HG02759 (cell line): ENCODE data around the gene EPHA7.

Experiments used
- ATAC-seq: cut with Tn5 transposase; IDR thresholded peaks from one replicate; pipeline ENCODE4 v1.9.1; 2021; ENCODE audit warnings: mild to moderate bottlenecking, moderate library complexity; ENCODE audit not compliant: unreplicated experiment

EPHA7 gene

GRCh38 chr6:93394471-93394870 is 24.9 kb downstream of the EPHA7 start:
- ATAC-seq, result no peak

- no peak for ATAC-seq
Observed at GRCh38 chr6:93393554-93394074, 25.7 kb downstream of the EPHA7 start.

- ATAC-seq, result no peak
Observed at GRCh38 chr6:93392797-93393196, 26.6 kb downstream of the EPHA7 start.

GRCh38 chr6:93391965-93392364 is 27.4 kb downstream of the EPHA7 start:
- no peak for ATAC-seq

GRCh38 chr6:93389192-93389591 is 30.2 kb downstream of the EPHA7 start:
- ATAC-seq, result no peak

- no peak for ATAC-seq
Observed at GRCh38 chr6:93388070-93388469, 31.3 kb downstream of the EPHA7 start.

GRCh38 chr6:93376026-93376540 is 43.3 kb downstream of the EPHA7 start:
- ATAC-seq, result no peak

- ATAC-seq, result no peak
Observed at GRCh38 chr6:93373445-93373844, 45.9 kb downstream of the EPHA7 start.

GRCh38 chr6:93371756-93372155 is 47.6 kb downstream of the EPHA7 start:
- ATAC-seq, result no peak

GRCh38 chr6:93369586-93370134 is 49.7 kb downstream of the EPHA7 start:
- no peak for ATAC-seq

- ATAC-seq, result no peak
Observed at GRCh38 chr6:93366506-93366905, 52.9 kb downstream of the EPHA7 start.

- no peak for ATAC-seq
Observed at GRCh38 chr6:93365445-93365844, 53.9 kb downstream of the EPHA7 start.

GRCh38 chr6:93358435-93358834 is 60.9 kb downstream of the EPHA7 start:
- ATAC-seq, result no peak

- ATAC-seq, result no peak
Observed at GRCh38 chr6:93352604-93353003, 66.8 kb downstream of the EPHA7 start.

- no peak for ATAC-seq
Observed at GRCh38 chr6:93351222-93351621, 68.1 kb downstream of the EPHA7 start.

GRCh38 chr6:93350774-93351173 is 68.6 kb downstream of the EPHA7 start:
- no peak for ATAC-seq

GRCh38 chr6:93344333-93344835 is 75.0 kb downstream of the EPHA7 start:
- no peak for ATAC-seq

GRCh38 chr6:93343476-93343875 is 75.9 kb downstream of the EPHA7 start:
- no peak for ATAC-seq

GRCh38 chr6:93341900-93342613 is 77.3 kb downstream of the EPHA7 start:
- ATAC-seq, result no peak

- no peak for ATAC-seq
Observed at GRCh38 chr6:93337772-93338394, 81.5 kb downstream of the EPHA7 start.

- no peak for ATAC-seq
Observed at GRCh38 chr6:93337014-93337413, 82.3 kb downstream of the EPHA7 start.
